Measurements from ENCODE around the gene DIP2C. TPM values are rescaled to one million over a fixed set of nuclear protein-coding genes. Genes with fewer than 3 reads are reported as not detected.

Gene DIP2C
- total RNA-seq, 1 experiment from 2014 or later = 11.0 TPM

- no peak for TF ChIP-seq AFF4 (CRISPR knock-in tag; IDR thresholded peaks at IDR 0.05; ENCODE audit: borderline replicate concordance)
- TF ChIP-seq SMAD4 (CRISPR knock-in tag; IDR thresholded peaks at IDR 0.05) = no peak
- TF ChIP-seq SMAD3 (CRISPR knock-in tag; IDR thresholded peaks at IDR 0.05; ENCODE audit: borderline replicate concordance) = no peak
- no peak for TF ChIP-seq FOXP4 (CRISPR knock-in tag; IDR thresholded peaks at IDR 0.05)
Measured at GRCh38 chr10:374354-374753, 315.1 kb downstream of the DIP2C start (continued).

- TF ChIP-seq PREB (CRISPR knock-in tag; IDR thresholded peaks at IDR 0.05; ENCODE audit: borderline replicate concordance) (no peak), HMGA2 (CRISPR knock-in tag; IDR thresholded peaks at IDR 0.05) (no peak), ELF4 (CRISPR knock-in tag; IDR thresholded peaks at IDR 0.05; ENCODE audit: low read depth) (no peak), ZNF263 (CRISPR knock-in tag; IDR thresholded peaks at IDR 0.05; ENCODE audit: low read depth) (no peak), ZNF121 (CRISPR knock-in tag; IDR thresholded peaks at IDR 0.05) (no peak), OVOL2 (CRISPR knock-in tag; IDR thresholded peaks at IDR 0.05; ENCODE audit: borderline replicate concordance) (no peak), SMAD4 (CRISPR knock-in tag; IDR thresholded peaks at IDR 0.05) (no peak), CTCF (IDR thresholded peaks at IDR 0.05) (no peak), RORB (CRISPR knock-in tag; IDR thresholded peaks at IDR 0.05) (no peak), TEAD4 (CRISPR knock-in tag; IDR thresholded peaks at IDR 0.05) (no peak), ZNF138 (CRISPR knock-in tag; conservative IDR thresholded peaks at IDR 0.05) (no peak), FOXK1 (CRISPR knock-in tag; IDR thresholded peaks at IDR 0.05) (no peak), ERG (CRISPR knock-in tag; IDR thresholded peaks at IDR 0.05) (no peak), TCF7 (CRISPR knock-in tag; IDR thresholded peaks at IDR 0.05; ENCODE audit: low read depth) (no peak), NFATC4 (CRISPR knock-in tag; IDR thresholded peaks at IDR 0.05) (no peak), E2F1 (CRISPR knock-in tag; IDR thresholded peaks at IDR 0.05) (no peak), IRF2 (CRISPR knock-in tag; IDR thresholded peaks at IDR 0.05; ENCODE audit: borderline replicate concordance, low read depth) (no peak), USF1 (CRISPR knock-in tag; IDR thresholded peaks at IDR 0.05) (no peak), ZNF671 (CRISPR knock-in tag; IDR thresholded peaks at IDR 0.05) (no peak), ZNF416 (CRISPR knock-in tag; IDR thresholded peaks at IDR 0.05) (no peak)
- H3K36me3 Mint-ChIP-seq = peaks cover 15% of the 10 kb centered on the region
- peaks cover 12% of the 10 kb centered on the region for H3K4me1 Mint-ChIP-seq
- CTCF ChIA-PET = no interaction called here
- POLR2A ChIA-PET = no interaction called here
- H3K27ac Mint-ChIP-seq = peak overlapping the region; percentile 6; the same call in 1 of the 2 replicates
- DNase-seq (ENCODE audit: low spot score) (no peak), ATAC-seq (no peak)
- H3K4me3 Mint-ChIP-seq = no peak overlapping the region
- peaks cover 11% of the 10 kb centered on the region for H3K9me3 Mint-ChIP-seq
- H3K27me3 Mint-ChIP-seq (ENCODE audit: low read depth) = no peaks in the 10 kb centered on the region
Measured at GRCh38 chr10:373526-374309, 315.8 kb downstream of the DIP2C start.

Measured in WTC11 (cell line).